BLaER1 treated with 17β-estradiol and CSF1 and Interleukin-3, amounts not matched to agents 10 nM and 100 nM (cell line): ENCODE data around the gene BST1.

Experiments used
- H3K27ac ChIP-seq, 11 experiments: shearing (Covaris generic); formaldehyde crosslinking; 2 replicates each; pipeline ENCODE4 v1.8.1; 2022
- H3K27me3 ChIP-seq, 11 experiments: shearing (Covaris generic); formaldehyde crosslinking; 2 replicates each; pipeline ENCODE4 v1.8.1; 2022
- H3K36me3 ChIP-seq, 11 experiments: shearing (Covaris generic); formaldehyde crosslinking; 2 replicates each; pipeline ENCODE4 v1.8.1; 2022
- H3K4me1 ChIP-seq, 10 experiments: shearing (Covaris generic); formaldehyde crosslinking; 2 replicates each; pipeline ENCODE4 v1.8.1; 2022
- H3K4me2 ChIP-seq, 11 experiments: shearing (Covaris generic); formaldehyde crosslinking; 2 replicates each; pipeline ENCODE4 v1.8.1; 2022
- H3K4me3 ChIP-seq, 10 experiments: shearing (Covaris generic); formaldehyde crosslinking; 2 replicates each; pipeline ENCODE4 v1.8.1; 2022
- H3K9ac ChIP-seq, 11 experiments: shearing (Covaris generic); formaldehyde crosslinking; 2 replicates each; pipeline ENCODE4 v1.8.1; 2022
- H3K9me3 ChIP-seq, 11 experiments: shearing (Covaris generic); formaldehyde crosslinking; replicated peaks in 1 of 11; 2 replicates each; pipeline ENCODE4 v1.8.1; 2022
- H4K20me1 ChIP-seq, 11 experiments: shearing (Covaris generic); formaldehyde crosslinking; 2 replicates each; pipeline ENCODE4 v1.8.1; 2022
- Cebpa-rat ChIP-seq, 11 experiments: shearing (Covaris generic); IDR thresholded peaks; 2 replicates each; pipeline ENCODE4 v1.8.1; 2022

BST1 gene

GRCh38 chr4:15781427-15782095 lies 78.7 kb downstream of the BST1 start:
- H3K4me1 ChIP-seq = peaks cover 39 to 72% (median 60%) of the 10 kb centered on the region in 10 experiments
- peaks cover 0 to 21% (median 0%) of the 10 kb centered on the region in 11 experiments; a peak in 5 of 22 replicates for H3K27me3 ChIP-seq
- H3K4me3 ChIP-seq = peak overlapping the region in 6 of 10 experiments; percentile 35 to 93 (median 88); a peak in 8 of 20 replicates
- H4K20me1 ChIP-seq = peaks cover 0 to 15% (median 0%) of the 10 kb centered on the region in 11 experiments; a peak in 3 of 22 replicates
- H3K9me3 ChIP-seq = peaks cover 9 to 58% (median 52%) of the 10 kb centered on the region in 11 experiments
- H3K27ac ChIP-seq = peak overlapping the region in 10 of 11 experiments; percentile 39 to 97 (median 87); a peak in 20 of 22 replicates
- no peak for TF ChIP-seq Cebpa-rat (IDR thresholded peaks at IDR 0.05)
- peak overlapping the region; percentile 80 to 95 (median 87) for H3K4me2 ChIP-seq
- peaks cover 0 to 63% (median 60%) of the 10 kb centered on the region in 11 experiments; a peak in 21 of 22 replicates for H3K36me3 ChIP-seq
- H3K9ac ChIP-seq = peak overlapping the region in 4 of 11 experiments; percentile 90 to 96 (median 94); a peak in 5 of 22 replicates
